ENCODE data around the gene IFT122.

Gene IFT122

GRCh38 chr3:129522953-129523352, 82.9 kb downstream of the IFT122 start:
- DNase-seq, result no peak
- Histone ChIP-seq H3K27ac (ENCODE audit: insufficient read depth, low read length, poor library complexity, severe bottlenecking) (no peak overlapping the region), H3K9me3 (ENCODE audit: control insufficient read depth, low read length) (no peaks in the 10 kb centered on the region), H3K4me3 (ENCODE audit: insufficient read depth, low read depth, low read length, poor library complexity, severe bottlenecking) (no peak overlapping the region), H3K4me1 (ENCODE audit: control insufficient read depth, insufficient read depth, low read length, poor library complexity, severe bottlenecking) (no peaks in the 10 kb centered on the region), H3K27me3 (replicated peaks; ENCODE audit: control insufficient read depth, insufficient read depth, low read length, poor library complexity, severe bottlenecking) (no peaks in the 10 kb centered on the region), H3K36me3 (ENCODE audit: control insufficient read depth, insufficient read depth, low read length) (no peaks in the 10 kb centered on the region)

- no peak overlapping the region for H3K4me3 ChIP-seq (ENCODE audit: insufficient read depth, low read depth, low read length, poor library complexity, severe bottlenecking)
- H3K9me3 ChIP-seq (ENCODE audit: control insufficient read depth, low read length), result no peaks in the 10 kb centered on the region
- no peaks in the 10 kb centered on the region for H3K27me3 ChIP-seq (replicated peaks; ENCODE audit: control insufficient read depth, insufficient read depth, low read length, poor library complexity, severe bottlenecking)
- no peak overlapping the region for H3K27ac ChIP-seq (ENCODE audit: insufficient read depth, low read length, poor library complexity, severe bottlenecking)
- H3K36me3 ChIP-seq (ENCODE audit: control insufficient read depth, insufficient read depth, low read length), result no peaks in the 10 kb centered on the region
- no peaks in the 10 kb centered on the region for H3K4me1 ChIP-seq (ENCODE audit: control insufficient read depth, insufficient read depth, low read length, poor library complexity, severe bottlenecking)
- no peak for DNase-seq
Observed at GRCh38 chr3:129524081-129524480, 84.1 kb downstream of the IFT122 start.

- no peaks in the 10 kb centered on the region for H3K4me1 ChIP-seq (ENCODE audit: control insufficient read depth, insufficient read depth, low read length, poor library complexity, severe bottlenecking)
- H3K9me3 ChIP-seq (ENCODE audit: control insufficient read depth, low read length), result no peaks in the 10 kb centered on the region
- no peak for DNase-seq
- H3K27me3 ChIP-seq (replicated peaks; ENCODE audit: control insufficient read depth, insufficient read depth, low read length, poor library complexity, severe bottlenecking), result no peaks in the 10 kb centered on the region
- no peak overlapping the region for H3K4me3 ChIP-seq (ENCODE audit: insufficient read depth, low read depth, low read length, poor library complexity, severe bottlenecking)
- H3K27ac ChIP-seq (ENCODE audit: insufficient read depth, low read length, poor library complexity, severe bottlenecking), result no peak overlapping the region
- no peaks in the 10 kb centered on the region for H3K36me3 ChIP-seq (ENCODE audit: control insufficient read depth, insufficient read depth, low read length)
Observed at GRCh38 chr3:129525341-129525968, 85.4 kb downstream of the IFT122 start.

GRCh38 chr3:129526121-129526900, 86.3 kb downstream of the IFT122 start:
- Histone ChIP-seq H3K27ac (ENCODE audit: insufficient read depth, low read length, poor library complexity, severe bottlenecking) (no peak overlapping the region), H3K4me3 (ENCODE audit: insufficient read depth, low read depth, low read length, poor library complexity, severe bottlenecking) (no peak overlapping the region), H3K9me3 (ENCODE audit: control insufficient read depth, low read length) (no peaks in the 10 kb centered on the region), H3K36me3 (ENCODE audit: control insufficient read depth, insufficient read depth, low read length) (no peaks in the 10 kb centered on the region), H3K4me1 (ENCODE audit: control insufficient read depth, insufficient read depth, low read length, poor library complexity, severe bottlenecking) (no peaks in the 10 kb centered on the region), H3K27me3 (replicated peaks; ENCODE audit: control insufficient read depth, insufficient read depth, low read length, poor library complexity, severe bottlenecking) (no peaks in the 10 kb centered on the region)
- no peak for DNase-seq

GRCh38 chr3:129527262-129527661, 87.2 kb downstream of the IFT122 start:
- Histone ChIP-seq H3K27ac (ENCODE audit: insufficient read depth, low read length, poor library complexity, severe bottlenecking) (no peak overlapping the region), H3K36me3 (ENCODE audit: control insufficient read depth, insufficient read depth, low read length) (no peaks in the 10 kb centered on the region), H3K4me3 (ENCODE audit: insufficient read depth, low read depth, low read length, poor library complexity, severe bottlenecking) (no peak overlapping the region), H3K4me1 (ENCODE audit: control insufficient read depth, insufficient read depth, low read length, poor library complexity, severe bottlenecking) (no peaks in the 10 kb centered on the region), H3K27me3 (replicated peaks; ENCODE audit: control insufficient read depth, insufficient read depth, low read length, poor library complexity, severe bottlenecking) (no peaks in the 10 kb centered on the region), H3K9me3 (ENCODE audit: control insufficient read depth, low read length) (no peaks in the 10 kb centered on the region)
- no peak for DNase-seq

- DNase-seq, result no peak
- Histone ChIP-seq H3K27me3 (replicated peaks; ENCODE audit: control insufficient read depth, insufficient read depth, low read length, poor library complexity, severe bottlenecking) (no peaks in the 10 kb centered on the region), H3K4me3 (ENCODE audit: insufficient read depth, low read depth, low read length, poor library complexity, severe bottlenecking) (no peak within 1 kb of the TSS), H3K9me3 (ENCODE audit: control insufficient read depth, low read length) (no peaks in the 10 kb centered on the region), H3K27ac (ENCODE audit: insufficient read depth, low read length, poor library complexity, severe bottlenecking) (no peak within 1 kb of the TSS), H3K4me1 (ENCODE audit: control insufficient read depth, insufficient read depth, low read length, poor library complexity, severe bottlenecking) (no peaks in the 10 kb centered on the region), H3K36me3 (ENCODE audit: control insufficient read depth, insufficient read depth, low read length) (no peaks in the 10 kb centered on the region)
Observed at GRCh38 chr3:129528589-129529100, 88.6 kb downstream of the IFT122 start, which contains the start of gene RHO. TSS of gene RHO (plus strand) at chr3:129528639. CDS start at chr3:129528734, 95 bp downstream.

GRCh38 chr3:129529436-129530210, 89.6 kb downstream of the IFT122 start:
- no peak for DNase-seq
- Histone ChIP-seq H3K27ac (ENCODE audit: insufficient read depth, low read length, poor library complexity, severe bottlenecking) (no peak overlapping the region), H3K4me3 (ENCODE audit: insufficient read depth, low read depth, low read length, poor library complexity, severe bottlenecking) (no peak overlapping the region), H3K27me3 (replicated peaks; ENCODE audit: control insufficient read depth, insufficient read depth, low read length, poor library complexity, severe bottlenecking) (no peaks in the 10 kb centered on the region), H3K9me3 (ENCODE audit: control insufficient read depth, low read length) (no peaks in the 10 kb centered on the region), H3K36me3 (ENCODE audit: control insufficient read depth, insufficient read depth, low read length) (no peaks in the 10 kb centered on the region), H3K4me1 (ENCODE audit: control insufficient read depth, insufficient read depth, low read length, poor library complexity, severe bottlenecking) (no peaks in the 10 kb centered on the region)

- Histone ChIP-seq H3K27ac (ENCODE audit: insufficient read depth, low read length, poor library complexity, severe bottlenecking) (no peak overlapping the region), H3K36me3 (ENCODE audit: control insufficient read depth, insufficient read depth, low read length) (no peaks in the 10 kb centered on the region), H3K4me1 (ENCODE audit: control insufficient read depth, insufficient read depth, low read length, poor library complexity, severe bottlenecking) (no peaks in the 10 kb centered on the region), H3K27me3 (replicated peaks; ENCODE audit: control insufficient read depth, insufficient read depth, low read length, poor library complexity, severe bottlenecking) (no peaks in the 10 kb centered on the region), H3K9me3 (ENCODE audit: control insufficient read depth, low read length) (no peaks in the 10 kb centered on the region), H3K4me3 (ENCODE audit: insufficient read depth, low read depth, low read length, poor library complexity, severe bottlenecking) (no peak overlapping the region)
- DNase-seq, result no peak
Observed at GRCh38 chr3:129530251-129530791, 90.3 kb downstream of the IFT122 start.

- Histone ChIP-seq H3K27me3 (replicated peaks; ENCODE audit: control insufficient read depth, insufficient read depth, low read length, poor library complexity, severe bottlenecking) (no peaks in the 10 kb centered on the region), H3K4me3 (ENCODE audit: insufficient read depth, low read depth, low read length, poor library complexity, severe bottlenecking) (no peak overlapping the region), H3K27ac (ENCODE audit: insufficient read depth, low read length, poor library complexity, severe bottlenecking) (no peak overlapping the region), H3K9me3 (ENCODE audit: control insufficient read depth, low read length) (no peaks in the 10 kb centered on the region), H3K4me1 (ENCODE audit: control insufficient read depth, insufficient read depth, low read length, poor library complexity, severe bottlenecking) (no peaks in the 10 kb centered on the region), H3K36me3 (ENCODE audit: control insufficient read depth, insufficient read depth, low read length) (no peaks in the 10 kb centered on the region)
- DNase-seq, result no peak
Observed at GRCh38 chr3:129530821-129531220, 90.8 kb downstream of the IFT122 start.
